Stimulated activated CD4-positive, alpha-beta T cell treated with anti-CD3 and anti-CD28 coated beads, Interleukin-12 subunit alpha, Interleukin-12 subunit beta, amount 100 ng/mL, for 4 hours (primary cell): ENCODE data around the gene FAM219A.
"Not testable (repeated sequence)": the region's sequence is repeated elsewhere in the genome, so short reads cannot be mapped to it uniquely, and the experiment has no call there.

Experiments used
- DNase-seq: peaks from one replicate; pipeline ENCODE4 v3.0.0-alpha.2; 2020

The FAM219A gene

GRCh38 chr9:34374905-34375552, 83.3 kb downstream of the FAM219A start:
- DNase-seq, result no peak

DNA sequence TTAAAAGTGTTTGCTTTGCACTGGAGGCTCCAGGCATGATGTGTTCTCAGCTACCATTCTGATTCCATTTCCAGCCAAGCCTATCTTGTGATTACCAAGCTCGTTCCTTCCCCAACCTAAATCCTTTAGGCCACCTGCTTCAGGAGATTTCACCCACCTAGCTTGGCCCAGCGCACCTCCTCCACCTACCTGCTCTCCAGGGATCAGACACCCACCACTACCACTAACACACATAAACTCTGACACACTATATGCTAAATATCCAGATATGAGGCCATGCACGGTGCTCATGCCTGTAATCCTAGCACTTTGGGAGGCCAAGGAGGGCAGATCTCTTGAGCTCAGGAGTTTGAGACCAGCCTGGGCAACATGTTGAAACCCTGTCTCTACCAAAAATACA, 84.0 kb downstream of the FAM219A start:
- DNase-seq, result no peak

DNA sequence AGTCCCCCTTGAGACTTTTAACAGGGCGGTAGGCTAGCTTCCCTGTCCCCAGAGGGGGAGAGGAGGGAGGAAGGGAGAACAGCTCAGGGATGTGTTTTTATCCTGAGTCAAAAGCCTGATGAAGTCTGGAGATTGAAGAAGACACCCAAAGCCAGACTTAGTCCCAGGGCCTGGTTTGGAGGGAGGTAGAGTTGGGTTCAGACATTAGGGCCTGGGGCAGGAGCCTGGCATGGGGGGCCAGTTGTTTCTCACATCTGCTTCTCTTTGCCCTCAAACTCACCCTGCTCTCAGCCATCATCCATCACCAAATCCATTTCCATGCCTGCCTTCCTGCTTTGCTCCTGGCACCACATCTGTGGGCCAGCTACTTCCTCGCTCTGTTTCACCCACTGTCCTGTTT, 84.6 kb downstream of the FAM219A start:
- DNase-seq, result no peak

DNA sequence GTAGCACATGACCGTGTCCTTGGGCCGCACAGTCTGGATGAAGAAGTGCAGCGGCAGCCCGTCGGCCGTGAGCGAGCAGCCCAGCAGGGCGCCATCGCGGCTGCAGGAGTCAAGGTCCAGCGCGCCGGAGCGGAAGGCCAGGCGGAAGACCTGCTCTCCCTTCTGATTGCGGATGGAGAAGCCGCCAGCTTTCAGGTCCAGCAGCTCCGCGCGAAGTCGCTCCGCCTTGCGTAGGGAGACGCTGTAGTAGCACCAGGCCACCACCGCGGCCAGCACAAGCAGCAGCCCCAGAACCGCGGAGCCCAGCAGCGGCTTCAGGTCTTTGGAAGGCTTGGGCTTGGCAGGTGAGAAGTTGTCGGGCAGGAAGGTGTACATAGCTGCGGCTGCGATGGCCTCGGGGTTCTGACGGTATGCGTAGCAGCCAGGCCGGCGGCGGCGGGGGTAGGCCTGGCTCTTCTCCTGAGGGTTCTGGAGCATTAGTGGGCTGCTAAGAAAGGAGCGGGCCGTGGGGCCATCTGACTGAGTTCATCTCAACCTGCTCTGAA, 85.8 kb downstream of the FAM219A start:
- DNase-seq, result no peak

DNA sequence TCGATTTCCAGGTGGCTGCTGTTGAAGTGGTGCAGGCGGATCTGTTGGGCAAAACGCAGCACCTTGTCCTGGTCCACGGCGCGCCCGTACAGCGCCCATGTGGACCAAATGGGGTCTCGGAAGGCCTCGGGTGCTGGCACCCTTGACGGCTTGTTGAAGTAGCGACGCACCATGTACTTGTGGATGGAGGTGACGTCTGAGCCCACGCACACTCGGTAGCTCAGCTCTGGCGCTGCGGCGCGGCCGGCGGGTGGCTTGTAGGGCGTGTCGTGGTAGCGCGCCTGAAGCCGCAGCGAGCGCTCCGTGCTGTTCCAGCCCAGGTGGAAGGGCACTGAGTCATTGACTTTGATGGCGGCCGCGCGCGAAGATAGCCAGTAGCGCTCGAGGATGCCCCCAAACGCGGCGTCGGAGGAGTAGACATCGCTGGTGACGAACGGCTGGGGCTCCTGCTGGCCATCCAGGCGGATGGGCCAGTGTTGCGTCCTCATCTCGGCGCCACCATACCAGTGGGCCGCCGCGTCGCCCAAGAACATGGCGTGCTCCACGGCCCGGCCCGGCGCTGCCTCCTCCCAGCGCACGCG, 86.4 kb downstream of the FAM219A start:
- DNase-seq, result no peak

DNA sequence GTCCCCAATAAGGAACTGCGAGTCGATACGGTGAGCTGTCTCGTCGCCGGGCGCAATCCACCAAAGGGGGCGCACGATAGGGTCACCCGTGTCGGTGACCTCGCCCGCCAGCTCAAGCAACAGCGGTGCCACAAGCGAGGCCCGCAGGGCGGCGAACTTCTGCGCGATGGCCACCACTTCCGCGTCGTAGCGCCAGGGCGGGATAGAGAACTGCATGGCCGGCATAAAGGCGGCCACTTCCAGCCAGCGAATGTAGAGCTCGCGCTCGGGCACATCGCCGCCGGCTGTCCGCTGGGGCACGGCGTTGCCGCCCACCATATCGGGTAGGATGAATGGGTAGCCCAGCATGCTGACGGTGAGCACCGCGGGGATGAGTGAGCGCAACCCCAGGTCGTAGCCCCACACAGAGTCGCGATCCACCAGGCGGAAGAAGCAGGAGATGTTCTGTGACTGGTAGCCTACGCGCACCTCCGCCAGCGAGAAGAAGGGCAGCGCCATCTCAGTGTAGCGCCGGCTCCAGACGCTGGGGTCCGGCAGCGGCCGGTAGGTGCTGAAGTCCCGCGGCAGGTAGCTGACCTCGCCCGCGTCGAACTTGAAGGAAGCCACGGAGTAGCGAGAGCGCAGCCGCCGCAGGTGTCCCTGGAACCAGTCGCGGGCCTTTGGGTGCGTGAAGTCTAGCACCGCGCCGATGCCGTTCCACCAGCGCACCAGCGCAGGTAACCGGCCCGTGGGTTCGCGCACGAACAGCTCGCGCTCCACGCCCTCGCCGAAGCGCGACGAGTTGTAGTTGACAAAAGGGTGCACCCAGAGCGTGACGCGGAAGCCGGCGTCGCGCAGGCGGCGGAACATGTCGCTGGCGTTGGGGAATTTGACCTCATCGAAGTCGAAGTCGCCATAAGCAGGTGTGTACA, 87.1 kb downstream of the FAM219A start:
- DNase-seq, result no peak

GRCh38 chr9:34370335-34370969, 87.9 kb downstream of the FAM219A start:
- DNase-seq, result no peak

- DNase-seq, result no peak
These were observed 88.7 kb downstream of the FAM219A start for GRCh38 chr9:34369636-34370035.

- DNase-seq, result not testable (repeated sequence)
These were observed 89.6 kb downstream of the FAM219A start for GRCh38 chr9:34368796-34369195.

DNA sequence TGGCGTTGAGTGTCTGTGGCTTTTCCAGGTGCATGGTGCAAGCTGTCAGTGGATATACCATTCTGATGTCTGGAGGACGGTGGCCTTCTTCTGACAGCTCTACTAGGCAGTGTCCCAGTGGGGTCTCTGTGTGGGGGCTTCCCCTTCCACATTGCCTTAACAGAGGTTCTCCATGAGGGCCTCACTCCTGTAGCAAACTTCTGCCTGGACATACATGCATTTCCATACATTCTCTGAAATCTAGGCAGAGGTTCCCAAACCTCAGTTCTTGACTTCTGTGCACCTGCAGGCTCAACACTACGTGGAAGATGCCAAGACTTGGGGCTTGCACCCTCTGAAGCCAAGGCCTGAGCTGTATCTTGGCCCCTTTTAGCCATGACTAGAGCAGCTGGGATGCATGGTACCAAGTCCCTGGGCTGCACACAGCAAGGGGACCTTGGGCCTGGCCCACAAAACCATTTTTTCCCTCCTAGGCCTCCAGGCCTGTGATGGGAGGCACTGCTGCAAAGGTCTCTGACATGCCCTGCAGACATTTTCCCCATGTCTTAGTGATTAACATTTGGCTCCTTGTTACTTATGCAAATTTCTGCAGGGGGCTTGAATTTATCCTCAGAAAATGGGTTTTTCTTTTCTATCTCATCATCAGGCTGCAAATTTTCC, 90.5 kb downstream of the FAM219A start:
- DNase-seq, result not testable (repeated sequence)

- DNase-seq, result no peak
These were observed 92.0 kb downstream of the FAM219A start for GRCh38 chr9:34366365-34366764.

DNA sequence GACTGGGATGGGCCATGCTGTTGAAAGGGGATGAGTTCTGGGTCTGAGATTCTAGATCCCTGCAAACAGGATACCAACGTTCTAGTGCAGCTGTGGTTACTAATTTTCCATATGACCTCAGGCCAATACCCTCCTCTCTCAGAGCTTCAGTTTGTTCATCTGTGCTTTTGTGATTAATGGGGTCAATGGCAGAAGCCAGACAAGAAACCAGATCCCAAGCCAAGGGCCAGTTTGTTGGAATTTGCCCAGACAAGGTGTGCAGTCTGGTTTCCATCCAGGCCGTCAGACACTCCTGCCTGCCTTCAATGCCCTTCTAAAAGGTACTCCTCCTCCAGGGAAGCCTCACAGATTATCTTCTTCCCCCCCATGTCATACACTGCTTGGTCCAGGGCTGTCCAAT, 93.1 kb downstream of the FAM219A start:
- DNase-seq, result no peak

DNA sequence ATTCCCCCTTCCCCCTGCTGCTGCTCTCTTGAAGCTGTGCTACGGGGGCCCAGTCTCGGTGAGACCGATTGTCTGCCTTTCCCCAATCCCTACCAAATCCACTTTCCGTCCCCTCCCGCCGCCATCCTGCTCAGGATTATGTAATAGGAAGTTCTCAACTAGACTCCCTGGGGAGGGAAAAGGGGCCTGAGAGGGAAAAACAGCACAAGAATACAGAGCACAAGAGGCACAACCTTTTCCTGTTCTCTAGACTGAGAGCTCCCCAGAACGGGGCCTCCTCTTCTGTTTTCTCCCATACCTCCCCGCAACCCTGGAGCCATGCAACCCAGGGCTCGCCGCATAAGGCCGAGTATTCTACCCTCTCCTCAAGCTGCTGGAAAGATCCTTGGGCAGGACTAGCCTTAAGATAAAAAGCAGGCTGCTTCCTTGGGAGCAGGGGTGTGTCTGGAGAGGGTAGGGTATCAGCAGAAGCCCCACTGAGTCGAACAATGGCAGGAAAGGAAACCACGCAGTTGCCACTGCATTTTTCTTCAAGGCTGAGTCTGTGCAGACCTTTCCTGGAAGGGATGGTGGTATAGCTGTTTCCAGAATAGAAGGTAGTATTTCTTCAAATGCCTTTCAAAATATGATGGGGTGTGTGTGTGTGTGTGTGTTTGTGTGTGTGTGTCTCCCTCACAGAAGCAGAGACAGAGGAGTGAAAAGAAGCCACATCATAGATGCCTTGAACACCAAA, 94.6 kb downstream of the FAM219A start:
- DNase-seq, result no peak

- no peak for DNase-seq
These were observed 95.7 kb downstream of the FAM219A start for GRCh38 chr9:34362614-34363214.

DNA sequence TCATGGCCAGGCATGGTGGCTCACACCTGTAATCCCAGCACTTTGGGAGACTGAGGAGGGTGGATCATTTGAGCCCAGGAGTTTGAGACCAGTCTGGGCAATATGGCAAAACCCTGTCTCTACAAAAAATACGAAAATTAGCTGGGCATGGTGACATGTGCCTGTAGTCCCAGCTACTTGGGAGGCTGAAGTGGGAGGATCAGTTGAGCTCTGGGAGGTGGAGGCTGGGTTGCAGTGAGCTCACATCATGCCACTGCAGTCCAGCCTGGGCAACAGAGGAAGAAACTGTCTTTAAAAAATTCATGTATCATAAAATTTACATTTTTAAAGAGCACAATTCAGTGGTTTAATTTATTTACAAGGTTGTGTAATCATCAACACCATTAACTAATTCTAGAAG, 105.4 kb downstream of the FAM219A start:
- DNase-seq, result not testable (repeated sequence)

DNA sequence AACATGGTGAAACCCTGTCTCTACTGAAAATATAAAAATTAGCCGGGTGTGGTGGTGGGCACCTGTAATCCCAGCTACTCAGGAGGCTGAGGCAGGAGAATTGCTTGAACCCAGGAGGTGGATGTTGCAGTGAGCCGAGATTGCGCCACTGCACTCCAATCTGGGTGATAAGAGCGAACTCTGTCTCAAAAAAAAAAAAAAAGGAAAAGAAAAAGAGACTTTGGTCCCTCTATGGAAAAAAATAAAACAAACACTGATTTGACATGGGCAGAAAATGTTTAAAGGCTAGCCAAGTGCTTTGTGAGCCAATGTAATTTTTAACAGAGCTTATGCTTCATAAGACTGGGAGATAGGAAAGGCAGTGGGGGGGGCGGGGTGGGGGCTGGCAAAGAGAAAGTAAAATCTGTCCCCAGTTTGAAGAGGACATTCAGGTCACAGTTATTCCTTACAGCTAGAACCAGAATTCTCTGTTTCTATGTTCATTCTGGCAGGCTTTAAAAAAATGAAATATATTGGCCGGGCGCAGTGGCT, 106.2 kb downstream of the FAM219A start:
- not testable (repeated sequence) for DNase-seq

DNA sequence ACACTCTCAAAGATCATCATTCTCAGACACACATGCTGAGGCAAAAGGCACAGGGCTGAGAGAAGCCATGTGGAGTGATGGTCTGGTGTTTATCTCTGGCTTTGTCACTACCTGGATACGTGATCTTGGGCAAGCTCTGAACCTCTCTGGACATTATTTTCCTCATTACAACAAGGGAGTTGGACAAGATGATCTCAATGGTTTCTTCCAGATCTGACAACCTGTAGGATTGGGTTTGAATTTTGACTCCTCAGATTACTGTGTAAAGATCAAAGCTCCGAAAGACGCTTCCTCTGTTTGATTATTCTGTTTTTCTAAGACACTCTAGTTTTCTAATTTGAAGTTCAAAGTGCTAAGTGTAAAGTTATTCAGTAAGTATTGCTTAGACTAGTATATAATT, 109.0 kb downstream of the FAM219A start:
- no peak for DNase-seq
